ENCODE measurements around the gene RTBDN. TPM values are rescaled to one million over a fixed set of nuclear protein-coding genes. Genes with fewer than 3 reads are reported as not detected.
A peak's percentile ranks its signal among the peaks of the same experiment; 100 is the strongest.

RTBDN gene
- total RNA-seq, 1 donor from 2014 or later, result not detected

DNA sequence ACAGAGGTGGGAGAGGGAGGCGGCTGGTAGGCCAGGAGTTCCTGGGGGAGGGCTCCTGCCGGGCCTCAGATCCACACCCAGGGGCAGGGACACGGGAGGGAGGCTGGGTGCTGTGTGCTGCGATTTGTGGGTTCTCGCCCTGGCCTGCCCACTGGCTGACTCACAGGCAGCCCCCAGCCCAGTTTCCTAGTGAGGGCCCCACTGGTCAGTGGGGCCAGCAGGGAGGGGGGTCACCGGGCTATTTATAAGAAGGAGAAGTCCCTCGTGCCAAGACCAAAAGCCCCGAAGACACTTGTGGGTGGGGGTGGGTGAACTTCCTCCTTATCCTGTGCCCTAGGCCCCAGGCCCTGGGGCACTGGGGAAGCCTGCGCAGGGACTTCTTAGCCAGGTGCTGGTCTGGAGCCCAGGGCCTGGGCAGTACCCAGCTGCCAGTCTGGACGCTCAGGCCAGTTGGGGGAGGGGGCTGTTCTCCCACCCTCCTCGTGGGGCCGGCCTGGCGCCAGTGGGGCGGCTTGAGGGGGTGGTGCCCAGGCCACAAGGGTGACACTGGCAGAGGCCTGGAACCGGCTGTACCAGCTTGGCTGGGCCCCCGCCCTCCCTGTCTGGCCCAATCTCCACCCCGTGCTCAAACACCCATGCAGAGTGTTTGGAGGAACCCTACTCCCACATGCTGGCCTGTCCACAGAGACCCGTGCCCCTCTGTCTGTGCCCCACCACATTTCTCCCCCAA lies 48.1 kb downstream of the RTBDN start:
- Mint-ChIP-seq H3K4me1 (peaks cover 36% of the 10 kb centered on the region), H3K4me3 (no peak overlapping the region), H3K36me3 (ENCODE audit: low read depth) (no peaks in the 10 kb centered on the region), H3K27me3 (ENCODE audit: low read depth) (peaks cover 11% of the 10 kb centered on the region), H3K27ac (ENCODE audit: unreplicated experiment) (no peak overlapping the region), H3K9me3 (no peaks in the 10 kb centered on the region)
- DNase-seq (ENCODE audit: low read depth, low spot score), result no peak
- TF ChIP-seq, protein P1, sequence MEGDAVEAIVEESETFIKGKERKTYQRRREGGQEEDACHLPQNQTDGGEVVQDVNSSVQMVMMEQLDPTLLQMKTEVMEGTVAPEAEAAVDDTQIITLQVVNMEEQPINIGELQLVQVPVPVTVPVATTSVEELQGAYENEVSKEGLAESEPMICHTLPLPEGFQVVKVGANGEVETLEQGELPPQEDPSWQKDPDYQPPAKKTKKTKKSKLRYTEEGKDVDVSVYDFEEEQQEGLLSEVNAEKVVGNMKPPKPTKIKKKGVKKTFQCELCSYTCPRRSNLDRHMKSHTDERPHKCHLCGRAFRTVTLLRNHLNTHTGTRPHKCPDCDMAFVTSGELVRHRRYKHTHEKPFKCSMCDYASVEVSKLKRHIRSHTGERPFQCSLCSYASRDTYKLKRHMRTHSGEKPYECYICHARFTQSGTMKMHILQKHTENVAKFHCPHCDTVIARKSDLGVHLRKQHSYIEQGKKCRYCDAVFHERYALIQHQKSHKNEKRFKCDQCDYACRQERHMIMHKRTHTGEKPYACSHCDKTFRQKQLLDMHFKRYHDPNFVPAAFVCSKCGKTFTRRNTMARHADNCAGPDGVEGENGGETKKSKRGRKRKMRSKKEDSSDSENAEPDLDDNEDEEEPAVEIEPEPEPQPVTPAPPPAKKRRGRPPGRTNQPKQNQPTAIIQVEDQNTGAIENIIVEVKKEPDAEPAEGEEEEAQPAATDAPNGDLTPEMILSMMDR (conservative IDR thresholded peaks at IDR 0.05), result no peak

DNA sequence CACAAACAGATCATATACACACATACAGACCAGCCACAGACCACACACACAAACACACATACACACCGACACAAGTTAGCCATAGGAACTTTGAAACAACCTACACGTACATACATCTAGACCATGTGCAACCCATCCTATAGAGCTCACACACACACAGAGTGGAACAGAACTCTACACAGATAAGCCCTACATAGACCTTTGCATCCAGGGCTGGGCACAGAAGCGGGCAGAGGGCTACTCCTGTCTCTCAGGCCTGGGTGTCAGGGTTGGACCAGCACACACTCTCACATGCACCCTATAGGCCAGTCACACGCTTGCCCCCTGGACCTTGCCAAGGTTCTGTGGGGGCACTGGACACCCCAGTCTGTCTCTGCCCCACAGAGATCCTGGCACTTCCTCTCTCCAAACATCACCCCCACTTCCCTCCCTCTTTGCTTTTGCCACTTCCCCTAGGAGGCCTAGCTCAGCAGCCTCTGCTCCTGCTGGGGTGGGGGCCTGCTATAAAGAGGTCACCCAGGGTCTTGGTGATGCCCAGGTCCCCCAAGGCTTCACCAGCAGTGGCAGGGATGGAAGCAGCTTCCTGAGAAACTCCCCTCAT lies 48.8 kb downstream of the RTBDN start:
- Mint-ChIP-seq H3K4me1 (peaks cover 28% of the 10 kb centered on the region), H3K27me3 (ENCODE audit: low read depth) (peaks cover 4% of the 10 kb centered on the region), H3K36me3 (ENCODE audit: low read depth) (no peaks in the 10 kb centered on the region), H3K9me3 (no peaks in the 10 kb centered on the region), H3K4me3 (no peak overlapping the region), H3K27ac (ENCODE audit: unreplicated experiment) (no peak overlapping the region)
- DNase-seq (ENCODE audit: low read depth, low spot score), result no peak
- TF ChIP-seq, protein P1 (conservative IDR thresholded peaks at IDR 0.05), result no peak

DNA sequence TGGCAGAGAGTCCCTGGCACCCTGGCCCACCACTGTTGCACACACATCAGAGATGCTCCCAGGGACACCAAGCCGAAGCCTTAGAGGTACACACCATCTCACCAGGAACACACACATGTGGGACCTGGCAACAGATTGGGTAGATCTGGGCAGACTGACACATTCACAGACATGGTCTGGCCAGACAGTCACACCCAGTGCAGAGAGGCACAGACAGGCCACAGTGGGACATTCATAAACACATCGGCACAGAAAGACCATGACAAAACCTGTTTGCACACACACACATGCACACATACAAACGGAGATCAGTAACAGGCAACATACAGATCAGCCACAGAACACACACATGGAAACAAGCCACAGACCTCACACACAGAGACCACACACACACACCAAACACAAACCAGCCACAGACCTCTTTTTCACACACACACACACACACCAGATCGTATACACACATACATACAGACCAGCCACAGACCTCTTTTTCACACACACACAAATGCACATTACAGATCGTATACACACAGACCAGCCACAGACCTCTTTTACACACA lies 49.4 kb downstream of the RTBDN start:
- no peak for DNase-seq (ENCODE audit: low read depth, low spot score)

DNA sequence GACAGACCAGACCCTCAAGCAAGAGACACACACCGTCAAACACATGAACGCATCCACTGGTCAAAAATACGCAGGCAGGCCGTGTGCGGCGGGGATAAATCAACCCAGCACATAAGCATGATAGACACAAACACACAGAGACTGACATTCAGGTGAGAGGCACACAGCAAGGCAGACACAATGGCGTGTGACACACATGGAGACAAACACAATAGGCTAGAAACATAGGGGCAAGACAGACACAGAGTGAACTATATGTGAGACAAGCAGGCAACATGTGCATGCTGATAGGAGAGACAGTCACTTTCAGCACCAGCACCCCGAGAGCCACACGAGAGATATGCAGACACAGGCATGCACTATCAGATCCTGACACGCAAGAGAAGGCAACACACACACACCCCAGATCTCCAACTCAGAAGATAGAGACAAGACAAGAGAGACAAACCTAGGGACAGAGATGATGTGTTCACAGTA lies 49.9 kb downstream of the RTBDN start:
- Mint-ChIP-seq H3K9me3 (no peaks in the 10 kb centered on the region), H3K27ac (ENCODE audit: unreplicated experiment) (no peak overlapping the region), H3K27me3 (ENCODE audit: low read depth) (peaks cover 1% of the 10 kb centered on the region), H3K36me3 (ENCODE audit: low read depth) (no peaks in the 10 kb centered on the region), H3K4me1 (peaks cover 26% of the 10 kb centered on the region), H3K4me3 (no peak overlapping the region)
- TF ChIP-seq, protein P1 (conservative IDR thresholded peaks at IDR 0.05), result no peak
- DNase-seq (ENCODE audit: low read depth, low spot score), result no peak

More for the DNA sequence above, 49.4 kb downstream of the RTBDN start:
- TF ChIP-seq, protein P1 (conservative IDR thresholded peaks at IDR 0.05), result no peak
- H3K27ac Mint-ChIP-seq (ENCODE audit: unreplicated experiment), result no peak overlapping the region
- H3K36me3 Mint-ChIP-seq (ENCODE audit: low read depth), result no peaks in the 10 kb centered on the region
- H3K27me3 Mint-ChIP-seq (ENCODE audit: low read depth), result no peaks in the 10 kb centered on the region
- no peak overlapping the region for H3K4me3 Mint-ChIP-seq
- no peaks in the 10 kb centered on the region for H3K9me3 Mint-ChIP-seq
- peaks cover 24% of the 10 kb centered on the region for H3K4me1 Mint-ChIP-seq

DNA sequence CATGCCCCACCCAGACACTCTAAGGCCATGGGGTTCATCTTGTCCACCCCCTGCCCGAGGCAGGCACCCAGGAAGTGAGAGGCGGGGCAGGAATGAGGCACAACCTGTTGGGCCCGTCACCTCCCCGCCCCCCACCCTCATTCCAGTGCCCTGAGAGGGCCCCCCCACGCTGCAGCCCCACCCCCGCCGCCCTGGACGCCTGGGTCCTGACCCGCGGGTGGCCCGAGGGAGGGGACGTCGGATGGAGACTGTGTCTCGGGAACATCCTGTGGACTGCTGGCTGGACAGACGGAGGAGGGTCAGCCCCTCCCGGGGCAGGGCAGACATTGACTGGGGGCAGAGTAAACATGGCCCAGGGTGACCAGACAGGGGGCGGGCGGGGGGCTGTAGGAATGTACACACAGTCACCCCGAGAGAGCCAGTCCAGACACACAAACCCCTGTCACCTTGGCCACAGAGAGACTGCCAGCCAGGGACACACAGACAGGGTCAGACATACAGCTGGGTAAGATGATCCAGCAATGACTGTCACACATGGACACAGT lies 50.5 kb downstream of the RTBDN start:
- H3K9me3 Mint-ChIP-seq, result no peaks in the 10 kb centered on the region
- DNase-seq (ENCODE audit: low read depth, low spot score), result no peak
- peaks cover 5% of the 10 kb centered on the region for H3K27me3 Mint-ChIP-seq (ENCODE audit: low read depth)
- H3K4me3 Mint-ChIP-seq, result peak overlapping the region; percentile 81
- TF ChIP-seq, protein P1 (conservative IDR thresholded peaks at IDR 0.05), result no peak
- H3K27ac Mint-ChIP-seq (ENCODE audit: unreplicated experiment), result no peak overlapping the region
- H3K36me3 Mint-ChIP-seq (ENCODE audit: low read depth), result no peaks in the 10 kb centered on the region
- H3K4me1 Mint-ChIP-seq, result peaks cover 26% of the 10 kb centered on the region

All from neural crest cell (in vitro differentiated cells).